CD4-positive, alpha-beta T cell treated with Interleukin-17A for 1 hour (primary cell): ENCODE results near the gene RFX2.
"Not testable (repeated sequence)": the region's sequence is repeated elsewhere in the genome, so short reads cannot be mapped to it uniquely, and the experiment has no call there.

ENCODE experiments used
- DNase-seq: peaks from one replicate; pipeline ENCODE4 v3.0.0-alpha.2; 2020

Gene RFX2

DNA sequence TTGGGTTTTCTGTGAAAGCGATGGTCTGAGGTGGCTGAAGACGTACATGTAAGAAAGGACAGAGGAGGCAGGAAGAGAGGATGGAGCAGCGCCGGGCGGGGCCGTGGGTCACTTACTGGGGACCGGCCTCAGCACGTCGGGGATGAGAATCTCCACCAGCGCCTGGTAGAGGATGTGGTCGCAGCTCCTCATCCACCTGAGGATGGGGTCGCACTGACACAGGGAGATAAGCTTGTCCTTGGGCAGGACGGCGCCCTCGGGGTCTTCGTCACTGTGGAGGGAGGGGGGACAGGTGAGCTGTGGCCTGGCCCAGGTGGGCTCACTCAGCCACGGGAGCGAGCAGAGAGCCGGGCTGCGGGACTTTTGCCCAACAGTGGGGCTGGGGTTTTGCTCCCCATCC lies 103.4 kb downstream of the RFX2 start:
- no peak for DNase-seq

- DNase-seq = not testable (repeated sequence)
Observed at GRCh38 chr19:6006070-6006446, 104.2 kb downstream of the RFX2 start.

DNA sequence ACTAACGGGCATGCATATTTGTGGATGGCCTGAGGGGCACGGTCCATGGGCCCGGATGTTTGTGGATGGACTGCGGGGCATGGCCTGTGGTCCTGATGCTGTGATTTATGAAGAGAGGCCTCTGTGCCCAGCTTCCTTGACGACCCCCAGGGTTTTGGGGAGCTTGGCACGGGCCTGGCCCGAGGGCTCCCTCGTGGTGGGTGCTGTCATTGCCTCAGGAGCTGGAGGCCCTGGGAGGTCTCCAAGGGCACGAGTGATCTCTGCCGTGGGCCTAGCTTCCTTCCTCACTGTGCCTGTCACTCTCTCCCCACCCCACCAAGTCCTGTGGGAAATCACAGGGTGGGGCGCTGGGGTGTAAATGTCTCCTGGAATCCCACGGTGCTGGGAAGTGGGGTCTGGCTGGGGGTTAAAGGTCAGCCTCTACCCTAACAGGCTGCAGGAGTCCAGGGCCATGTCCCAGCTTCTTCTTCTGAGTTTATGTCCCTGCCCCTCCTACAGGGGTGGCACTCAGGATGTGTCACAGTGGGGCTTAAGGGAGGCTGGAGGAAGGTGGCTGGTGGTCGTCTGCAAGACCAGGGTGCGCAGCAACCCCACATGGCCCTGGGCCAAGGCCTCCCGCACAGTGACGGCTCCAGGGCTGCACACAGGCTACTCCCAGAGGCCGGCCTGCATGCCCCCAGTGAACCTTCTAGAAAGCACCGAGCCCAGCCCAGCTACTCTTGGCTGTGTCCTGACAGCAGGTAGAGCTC lies 104.8 kb downstream of the RFX2 start:
- DNase-seq = no peak

GRCh38 chr19:6003976-6004375 lies 106.3 kb downstream of the RFX2 start:
- DNase-seq = no peak

- DNase-seq = no peak
Observed at GRCh38 chr19:6002591-6002990, 107.7 kb downstream of the RFX2 start.

GRCh38 chr19:6000228-6000847 lies 110.0 kb downstream of the RFX2 start:
- no peak for DNase-seq

- DNase-seq = no peak
Observed at GRCh38 chr19:5999693-6000092, 110.6 kb downstream of the RFX2 start.

DNA sequence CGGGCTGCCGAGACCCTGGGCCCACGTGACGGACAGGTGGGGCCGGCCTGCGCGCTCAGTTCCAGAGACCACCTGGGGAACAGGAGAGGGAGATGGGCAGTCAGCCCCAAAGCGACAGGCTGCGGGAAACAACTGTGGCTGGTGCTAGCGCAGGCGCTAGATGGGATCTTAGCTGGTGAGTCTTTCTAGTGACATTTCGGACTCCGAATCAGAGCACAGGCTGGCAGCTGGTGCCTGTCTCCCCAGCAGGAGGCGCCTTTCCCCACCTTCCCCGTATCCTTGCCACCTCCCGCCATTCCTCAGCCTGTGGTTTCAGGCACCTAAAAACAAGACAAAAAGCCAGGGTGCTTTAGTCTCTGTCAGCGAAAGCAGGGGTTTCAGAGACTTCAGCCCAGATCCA lies 112.9 kb downstream of the RFX2 start:
- DNase-seq = no peak

- no peak for DNase-seq
Observed at GRCh38 chr19:5996623-5997320, 113.5 kb downstream of the RFX2 start.

DNA sequence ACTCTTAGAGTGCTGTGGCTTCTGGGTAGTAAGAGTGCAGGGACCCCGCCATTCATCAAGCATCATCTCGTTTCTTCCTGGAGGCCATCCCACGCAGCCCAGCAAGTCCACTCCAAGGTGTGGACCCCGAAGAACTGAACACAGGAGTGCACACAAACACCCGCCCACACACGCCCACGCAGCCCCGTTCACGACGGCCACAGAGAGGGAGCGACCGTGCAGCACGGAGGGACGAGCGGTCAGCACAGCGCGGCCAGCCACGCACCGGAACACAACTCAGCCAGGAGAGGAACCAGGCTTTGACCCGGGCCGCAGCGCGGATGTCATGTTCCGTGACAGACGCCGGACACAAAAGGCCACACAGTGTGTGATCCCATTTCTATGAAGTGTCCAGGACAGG lies 114.2 kb downstream of the RFX2 start:
- DNase-seq = no peak

DNA sequence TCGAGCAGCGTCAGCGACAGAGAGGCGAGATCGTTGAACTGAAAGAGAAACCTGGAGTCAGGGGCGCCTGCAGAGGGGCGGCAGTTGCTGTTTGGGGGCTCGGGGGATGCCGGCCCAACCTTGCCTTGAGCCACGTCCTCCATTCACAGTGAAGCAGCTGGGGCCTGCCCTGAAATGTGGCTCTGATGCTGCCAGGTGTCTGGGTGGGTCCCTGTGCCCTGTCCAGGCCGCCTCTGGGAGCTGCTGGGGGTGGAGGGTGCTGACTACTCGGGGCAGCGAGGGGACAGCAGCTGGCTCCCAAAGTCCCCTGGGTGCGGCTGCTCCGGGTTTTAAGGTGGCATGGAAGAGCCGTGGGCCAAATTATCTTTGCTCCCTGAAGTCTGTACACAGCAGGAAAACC lies 114.7 kb downstream of the RFX2 start:
- DNase-seq = no peak

GRCh38 chr19:5994405-5995165 lies 115.7 kb downstream of the RFX2 start:
- DNase-seq = no peak

DNA sequence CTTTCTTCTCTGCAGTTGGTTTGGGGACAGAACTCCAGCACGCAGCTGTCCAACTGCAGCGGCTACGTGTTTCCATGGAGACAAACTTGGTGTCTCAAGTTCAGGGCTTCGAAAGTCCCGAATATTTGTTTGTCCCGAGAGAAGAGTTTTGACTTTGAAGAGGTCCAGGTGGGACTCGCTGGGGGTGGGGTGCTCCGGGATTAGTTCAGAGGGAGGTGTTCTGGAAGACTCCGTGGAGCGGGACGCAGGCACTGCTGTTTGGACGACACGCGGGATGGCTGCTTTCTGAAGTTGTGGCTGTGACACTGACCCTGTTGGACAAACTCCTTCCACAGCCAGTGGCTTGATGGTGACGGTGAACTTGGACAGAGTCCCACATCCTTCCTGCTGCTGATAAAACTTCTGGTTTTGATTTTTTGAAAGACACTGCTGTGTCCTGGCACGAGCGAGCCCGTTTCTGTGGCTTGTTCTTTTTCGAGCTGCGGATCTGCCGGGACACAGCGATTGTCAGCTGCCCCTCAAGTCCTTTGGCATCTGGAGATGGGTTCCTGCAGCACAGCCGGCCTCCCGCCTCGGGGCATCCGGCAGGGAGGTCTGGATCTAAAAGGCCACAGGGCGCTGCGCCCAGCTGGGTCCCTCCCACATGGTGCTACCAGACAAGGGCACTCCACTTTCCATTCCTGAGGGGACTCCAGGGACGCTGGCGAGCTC lies 116.5 kb downstream of the RFX2 start:
- DNase-seq = no peak

DNA sequence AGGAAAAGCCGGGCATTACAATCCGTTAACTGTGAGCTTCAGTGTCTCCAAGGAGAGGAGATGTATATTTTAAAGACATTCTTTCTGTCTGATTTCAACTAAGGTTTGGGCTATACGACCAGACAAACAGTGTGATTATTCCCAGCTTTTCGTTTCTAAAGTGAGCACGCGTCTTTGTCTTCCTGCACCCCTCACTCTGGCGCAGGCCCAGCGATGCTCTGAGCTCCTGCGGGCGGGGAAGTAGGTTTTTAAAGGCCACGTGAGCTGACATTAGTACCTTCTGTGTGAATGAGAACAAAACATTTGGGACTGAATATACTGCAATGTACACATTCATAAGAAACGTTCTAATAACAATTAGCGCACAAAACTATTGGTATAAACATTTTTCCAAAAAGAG lies 117.1 kb downstream of the RFX2 start:
- no peak for DNase-seq

- DNase-seq = no peak
Observed at GRCh38 chr19:5992756-5993155, 117.5 kb downstream of the RFX2 start.

DNA sequence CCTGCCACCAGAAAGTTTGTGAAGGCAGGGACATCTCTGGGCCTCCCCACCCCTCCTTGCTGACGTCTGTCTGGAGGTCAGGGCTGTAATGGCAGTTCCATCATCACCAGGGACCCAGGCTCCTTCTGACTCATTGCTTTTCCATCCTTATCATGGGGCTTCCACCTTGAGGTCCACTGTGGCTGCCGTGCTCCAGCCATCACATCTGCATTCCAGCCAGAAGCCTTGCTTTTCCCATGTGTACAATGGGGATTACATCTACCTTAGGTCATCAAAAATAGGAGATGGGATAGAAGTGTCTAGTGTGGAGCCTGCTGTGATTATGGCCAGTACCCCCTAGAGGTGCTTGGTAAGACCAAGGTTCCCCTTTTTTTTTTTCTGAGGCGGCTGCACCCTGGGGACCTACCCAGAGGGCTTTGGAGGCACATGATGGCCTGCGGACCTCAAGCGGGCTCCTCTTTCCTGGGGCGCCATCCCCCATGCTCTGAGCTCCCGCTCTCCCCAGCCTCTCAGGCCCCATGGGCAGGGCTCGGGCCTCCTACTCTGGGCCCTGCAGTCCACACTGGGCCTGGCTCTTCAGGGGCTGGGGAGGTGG lies 119.0 kb downstream of the RFX2 start:
- no peak for DNase-seq

DNA sequence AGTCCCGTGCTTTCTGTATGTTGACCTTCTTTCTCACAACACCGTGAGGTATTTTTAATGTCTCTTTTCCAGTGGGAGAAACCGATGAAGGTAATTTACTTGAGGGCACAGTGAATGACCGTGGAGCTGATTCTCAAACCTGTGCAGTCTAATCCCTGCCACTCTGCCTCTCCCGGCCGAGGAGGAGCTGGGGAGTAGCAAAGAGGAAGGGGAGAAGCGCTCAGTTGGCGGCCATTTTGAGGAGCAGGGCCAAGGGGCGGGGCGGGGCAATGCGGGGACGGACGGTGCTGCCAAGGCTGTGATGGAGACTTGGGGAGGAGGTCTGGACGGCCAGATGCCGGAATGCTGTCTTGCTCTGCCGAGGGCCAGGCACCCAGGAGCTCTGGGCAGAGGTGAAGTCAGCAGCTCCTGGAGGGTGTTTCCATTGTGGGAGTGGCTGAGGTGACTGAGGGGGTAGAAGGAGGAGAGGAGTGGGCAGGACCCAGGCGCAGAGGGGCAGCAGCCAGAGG lies 120.0 kb downstream of the RFX2 start:
- no peak for DNase-seq

DNA sequence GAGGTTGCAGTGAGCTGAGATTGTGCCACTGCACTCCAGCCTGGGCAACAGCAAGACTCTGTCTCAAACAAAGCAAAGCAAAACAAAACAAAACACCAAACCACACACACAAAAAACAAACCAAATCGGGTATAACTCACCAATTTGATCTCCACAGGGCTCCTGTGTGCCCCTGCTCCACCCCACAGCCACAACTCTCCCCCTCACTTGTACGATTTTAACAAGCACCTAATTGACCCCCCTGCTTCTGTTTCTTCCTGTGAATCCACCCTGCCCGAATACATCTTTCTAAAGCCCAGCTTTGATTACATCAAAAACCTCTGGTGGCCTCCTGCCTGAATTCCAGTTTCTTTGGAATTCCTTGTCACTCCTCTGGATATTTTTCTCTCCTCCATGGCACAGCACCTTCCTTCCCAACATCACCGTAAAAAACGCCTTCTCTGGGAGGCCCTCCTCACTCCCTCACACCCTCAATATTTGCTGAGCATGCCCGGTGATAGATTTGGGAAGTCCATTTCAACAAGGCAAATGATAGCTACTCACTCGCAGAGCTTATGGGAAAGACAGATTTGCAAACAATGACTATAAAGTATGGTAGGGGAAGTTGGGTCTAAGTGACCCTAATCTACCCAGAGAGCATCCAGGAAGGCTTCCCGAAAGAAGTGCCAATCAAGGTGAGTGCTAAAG lies 120.8 kb downstream of the RFX2 start:
- DNase-seq = no peak

DNA sequence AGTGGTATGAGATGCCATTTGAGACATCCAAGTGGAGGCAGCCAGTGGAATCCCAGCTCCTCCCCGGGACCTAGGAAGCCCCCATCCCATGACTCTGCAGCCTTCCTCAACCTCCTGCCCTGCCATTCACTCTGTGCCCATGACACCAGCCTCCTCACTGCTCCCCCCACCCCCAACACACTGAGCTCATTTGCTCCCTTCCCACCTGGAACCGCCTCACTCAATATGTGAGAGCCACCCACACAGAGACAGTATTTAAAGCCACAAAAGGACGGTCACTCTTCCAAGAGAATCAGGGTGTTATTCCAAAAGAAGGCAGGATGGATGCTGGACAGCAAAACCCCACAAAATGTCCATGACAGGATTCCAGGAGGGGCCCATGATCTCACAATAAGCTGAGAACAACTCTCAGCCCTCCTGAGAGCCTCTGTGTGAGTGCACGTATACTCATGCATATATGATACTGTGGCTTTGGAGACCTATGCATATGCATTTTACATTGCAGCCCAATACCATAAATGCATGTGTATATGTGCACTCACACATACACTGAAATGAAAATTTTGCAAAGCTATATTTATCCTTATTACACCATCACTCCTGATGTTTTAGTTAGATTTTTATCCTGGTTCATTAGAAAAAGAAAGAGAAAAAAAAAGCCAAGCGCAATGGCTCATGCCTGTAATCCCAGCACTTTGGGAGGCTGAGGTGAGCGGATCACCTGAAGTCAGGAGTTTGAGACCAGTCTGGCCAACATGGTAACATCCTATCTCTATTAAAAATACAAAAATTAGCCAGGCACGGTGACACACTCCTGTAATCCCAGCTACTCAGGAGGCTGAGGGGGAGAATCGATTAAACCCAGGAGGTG lies 121.5 kb downstream of the RFX2 start:
- DNase-seq = no peak

DNA sequence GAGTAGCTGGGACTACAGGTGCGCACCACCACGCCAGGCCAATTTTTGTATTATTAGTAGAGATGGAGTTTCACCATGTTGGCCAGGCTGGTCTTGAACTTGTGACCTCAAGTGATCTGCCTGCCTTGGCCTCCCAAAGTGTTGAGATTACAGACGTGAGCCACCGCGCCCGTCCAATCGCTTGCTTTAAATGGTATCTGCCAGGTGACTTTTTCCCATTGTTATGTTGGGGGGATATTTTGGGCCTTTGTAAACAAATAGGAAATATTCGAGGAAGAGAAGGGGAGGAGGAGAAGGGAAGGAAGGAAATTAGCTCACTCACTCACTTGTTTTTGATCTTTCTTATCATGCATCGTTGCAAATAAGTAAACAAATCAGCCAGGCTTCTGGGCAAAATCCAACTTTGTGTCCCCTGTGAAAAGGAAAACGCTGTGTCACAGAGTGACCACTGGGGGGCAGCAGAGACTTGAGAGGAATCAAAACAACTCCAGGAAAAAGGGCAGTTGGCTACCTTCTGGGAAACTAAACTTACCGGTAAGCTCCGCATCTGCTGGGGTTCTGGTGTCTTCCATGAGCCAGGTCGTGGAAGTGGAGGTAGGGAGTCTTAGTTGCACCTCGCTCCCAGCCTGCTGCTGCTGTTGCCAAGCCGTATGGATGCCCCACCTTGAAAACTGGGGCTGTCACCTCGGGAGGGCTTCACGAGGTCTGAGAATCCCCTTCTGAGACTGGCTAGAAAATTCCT lies 123.1 kb downstream of the RFX2 start:
- peak; percentile 77 for DNase-seq
